ENCODE data around the gene INSR.

GRCh38 chr19:7152568-7152967 lies 141.6 kb downstream of the INSR start:
- TF ChIP-seq ATF2 (CRISPR knock-in tag; IDR thresholded peaks at IDR 0.05; ENCODE audit: borderline replicate concordance, low read depth): no peak
- TF ChIP-seq, protein P1, sequence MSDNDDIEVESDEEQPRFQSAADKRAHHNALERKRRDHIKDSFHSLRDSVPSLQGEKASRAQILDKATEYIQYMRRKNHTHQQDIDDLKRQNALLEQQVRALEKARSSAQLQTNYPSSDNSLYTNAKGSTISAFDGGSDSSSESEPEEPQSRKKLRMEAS (CRISPR knock-in tag; IDR thresholded peaks at IDR 0.05): no peak

Measured in WTC11 (cell line).